ENCODE measurements around the gene HMX1.

The HMX1 gene

DNA sequence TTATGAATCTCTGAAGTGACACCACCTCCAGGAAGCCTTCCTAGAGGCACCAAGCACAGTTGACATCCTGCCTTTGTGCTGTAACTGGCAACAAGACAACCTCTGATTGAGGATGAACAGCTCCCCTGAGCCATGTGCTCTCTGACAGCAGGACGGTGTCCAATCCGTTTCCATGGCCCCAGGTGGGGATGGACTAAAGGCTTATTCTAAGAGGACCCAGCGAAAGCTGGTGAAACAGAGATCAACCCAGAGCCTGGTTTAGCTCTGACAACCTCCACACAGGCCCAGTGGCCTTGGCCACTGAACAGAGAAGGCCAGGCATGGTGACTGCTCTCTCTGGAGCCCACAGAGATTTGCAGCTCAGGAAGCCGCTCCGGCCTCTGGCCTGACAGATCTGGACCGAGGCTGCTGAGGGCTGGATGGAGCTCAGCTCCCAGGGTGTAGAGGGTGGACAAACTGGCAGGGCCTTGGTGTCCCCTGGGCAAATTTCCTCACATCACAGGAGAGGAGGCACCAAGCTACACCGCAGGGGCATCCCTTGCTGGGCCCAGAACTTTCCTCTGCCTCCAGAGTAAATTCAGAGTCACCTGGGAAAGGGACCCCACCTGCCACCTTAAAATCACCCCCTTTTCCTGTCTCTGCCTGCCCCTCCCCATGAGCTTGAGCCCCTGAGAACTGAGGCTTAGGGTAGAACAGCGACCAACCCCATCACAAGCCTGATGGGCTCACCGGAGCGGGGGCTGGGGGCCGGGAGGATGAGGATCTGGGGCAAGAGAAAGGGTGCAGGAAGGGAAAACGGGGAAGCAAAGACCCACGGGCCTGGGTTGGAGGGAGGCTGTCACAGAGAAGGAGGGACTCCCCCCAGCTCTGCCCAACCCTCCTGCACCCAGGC lies 40.2 kb downstream of the HMX1 start:
- H3K27ac ChIP-seq, result no peak overlapping the region
- no peak for TF ChIP-seq CTCF (conservative IDR thresholded peaks at IDR 0.05)

DNA sequence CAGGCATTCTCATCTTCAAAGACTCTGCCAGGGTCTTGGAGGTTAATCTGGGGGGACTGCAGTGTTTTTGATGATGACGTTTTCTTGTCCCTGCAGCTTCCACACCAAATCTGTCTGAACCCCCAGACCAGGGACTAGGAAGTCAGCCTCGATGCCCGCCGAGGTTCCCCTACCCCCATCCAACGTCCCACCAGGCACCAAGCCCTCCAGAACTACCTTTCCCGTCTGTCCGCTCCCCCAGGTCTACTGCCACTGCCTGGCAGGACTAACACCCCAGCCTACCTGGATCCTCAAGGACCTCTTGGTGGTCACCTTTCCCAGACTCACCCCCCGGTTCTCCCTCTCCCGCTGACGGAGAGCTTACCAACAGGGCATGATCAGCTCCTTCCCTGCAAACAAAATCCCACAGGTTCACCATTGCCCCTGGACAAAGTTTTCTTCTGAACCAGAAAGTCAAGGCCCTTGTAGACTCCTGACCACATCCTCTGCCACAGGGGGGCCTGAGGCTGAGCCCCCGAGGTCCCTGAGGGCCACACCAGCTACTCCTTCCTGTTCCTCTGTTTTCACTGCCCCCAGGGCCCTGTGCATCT lies 40.9 kb downstream of the HMX1 start:
- no peak overlapping the region for H3K27ac ChIP-seq
- no peak for TF ChIP-seq CTCF (conservative IDR thresholded peaks at IDR 0.05)

DNA sequence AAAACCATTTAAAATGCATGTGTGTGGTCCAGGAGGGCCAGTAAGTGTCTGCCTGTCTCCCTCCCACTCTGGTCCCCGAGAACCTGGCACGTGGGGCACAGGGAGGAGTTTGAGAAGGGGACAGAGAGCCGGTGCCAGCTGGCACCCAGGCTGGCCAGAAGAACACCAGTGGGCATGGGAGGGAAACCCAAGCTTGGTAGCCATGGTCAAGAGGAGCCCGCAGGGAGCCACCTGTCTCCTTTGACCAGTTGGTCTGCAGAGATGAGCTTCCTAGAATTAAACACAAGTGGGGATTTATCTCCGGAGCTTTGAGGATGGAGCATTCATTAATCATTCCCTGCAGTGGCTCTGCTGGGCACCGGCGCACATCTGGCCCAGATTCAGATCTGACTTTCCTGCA lies 41.6 kb downstream of the HMX1 start:
- TF ChIP-seq CTCF (conservative IDR thresholded peaks at IDR 0.05), result no peak
- no peak overlapping the region for H3K27ac ChIP-seq

DNA sequence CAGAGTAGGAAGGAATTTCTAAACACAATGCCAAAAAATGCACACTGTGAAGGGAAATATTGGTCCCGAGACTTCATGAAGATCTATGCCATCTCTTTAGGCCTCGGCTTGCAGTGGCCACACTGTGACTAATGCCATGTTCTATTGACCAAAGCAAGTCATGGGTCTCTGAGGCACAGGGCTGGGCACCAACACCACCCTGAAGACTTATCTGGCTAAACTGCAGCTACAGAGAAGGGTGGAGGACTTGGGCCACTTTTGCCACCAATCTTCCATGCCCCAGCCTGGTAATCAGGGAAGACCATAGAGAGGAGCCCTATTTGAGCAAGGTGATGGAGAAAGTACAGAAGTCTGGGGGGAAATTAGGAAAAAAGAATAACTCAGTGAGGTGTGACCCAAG lies 42.1 kb downstream of the HMX1 start:
- no peak overlapping the region for H3K27ac ChIP-seq
- TF ChIP-seq CTCF (conservative IDR thresholded peaks at IDR 0.05), result no peak

DNA sequence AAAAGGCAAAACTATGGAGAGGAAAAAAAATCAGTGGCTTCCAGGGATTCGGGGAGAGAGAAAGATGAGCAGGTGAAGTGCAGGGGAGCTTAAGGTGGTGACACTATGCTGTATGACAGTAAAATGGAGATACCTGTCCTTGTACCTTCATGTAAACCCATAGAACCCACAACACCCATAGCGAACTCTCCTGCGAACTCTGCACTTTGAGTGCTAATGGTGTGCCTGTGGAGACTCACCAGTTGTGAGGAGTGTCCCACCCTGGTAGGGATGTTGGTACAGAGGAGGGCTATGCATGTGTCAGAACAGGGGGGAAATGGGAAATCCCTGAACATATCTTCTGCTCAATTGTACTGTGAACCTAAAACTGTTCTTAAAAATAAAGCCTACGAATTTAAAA lies 42.8 kb downstream of the HMX1 start:
- TF ChIP-seq CTCF (conservative IDR thresholded peaks at IDR 0.05), result no peak
- no peak overlapping the region for H3K27ac ChIP-seq

DNA sequence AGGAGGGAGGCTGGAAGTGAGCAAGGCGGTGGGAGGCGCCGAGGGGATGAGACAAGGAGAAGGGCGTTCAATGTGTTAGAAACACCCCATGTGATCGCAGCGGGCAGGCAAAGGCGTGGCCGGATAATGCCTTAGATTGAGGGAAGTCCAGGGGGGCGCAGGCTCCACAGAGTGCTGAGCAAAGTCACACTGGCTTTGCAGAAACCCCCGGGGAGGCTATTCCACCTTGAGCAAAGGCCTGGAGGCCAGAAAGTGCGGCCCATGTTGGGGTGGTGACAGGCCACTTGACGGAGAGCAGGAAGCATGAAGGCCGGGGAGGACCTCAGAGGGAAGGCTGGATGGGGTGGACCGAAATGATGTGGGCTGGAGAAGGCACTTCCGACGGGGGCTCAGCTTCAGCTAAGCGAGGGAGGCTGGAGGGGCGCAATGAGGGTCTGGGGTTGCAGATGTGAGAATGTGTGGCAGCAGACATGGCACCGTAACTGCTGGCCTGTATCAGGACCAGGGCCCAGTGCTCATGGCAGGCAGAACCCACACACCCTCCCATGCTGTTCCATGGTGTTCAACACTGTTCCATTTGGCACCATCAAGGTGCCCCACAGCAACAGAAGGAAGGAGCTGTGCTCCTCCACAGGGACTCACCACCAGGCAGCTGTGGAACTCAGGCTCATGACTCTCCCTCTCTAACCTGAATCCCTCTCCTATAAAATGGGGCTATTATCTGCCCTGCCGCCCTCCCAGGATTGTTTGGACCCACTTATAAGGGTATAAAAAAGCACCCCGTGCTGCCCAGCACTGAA lies 50.3 kb downstream of the HMX1 start:
- TF ChIP-seq CTCF (conservative IDR thresholded peaks at IDR 0.05), result no peak

More for the DNA sequence above, 50.3 kb downstream of the HMX1 start:
- no peak overlapping the region for H3K27ac ChIP-seq

Data from VCaP (cell line).